CD4-positive, alpha-beta T cell treated with Interleukin-15 for 1 hour (primary cell): ENCODE data around the gene MDM1.

ENCODE experiments used
- DNase-seq: peaks from one replicate; pipeline ENCODE4 v3.0.0-alpha.2; 2020

The MDM1 gene

DNA sequence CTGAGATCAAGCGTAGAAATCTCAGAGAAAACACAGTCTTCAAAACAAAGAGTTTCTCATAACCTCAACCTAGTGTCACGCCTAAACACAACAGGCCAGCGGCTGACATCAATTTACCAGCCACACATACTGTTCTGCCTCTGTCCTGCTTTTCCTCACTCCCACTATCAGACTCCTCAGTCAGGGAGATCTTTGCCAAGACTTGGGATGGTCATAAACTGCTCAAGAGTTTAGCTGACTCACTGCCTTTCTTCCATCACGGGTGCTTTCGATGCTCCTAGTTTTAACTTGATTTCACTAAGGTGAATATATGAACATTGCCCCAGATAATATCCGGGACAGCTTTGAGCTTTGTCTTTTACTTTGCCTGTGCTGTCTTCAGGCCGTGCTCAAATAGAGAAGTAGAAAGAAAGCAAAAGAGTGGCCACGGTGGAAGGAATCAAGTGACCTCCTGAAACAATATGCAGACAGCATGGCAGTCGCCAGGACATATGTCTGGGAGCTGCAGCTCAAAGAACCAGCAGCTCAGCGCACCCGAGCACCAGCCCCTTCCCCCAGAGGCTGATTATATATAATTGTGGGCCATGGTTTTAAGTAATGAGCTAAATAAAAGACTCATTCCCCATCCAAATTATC, 12.1 kb downstream of the MDM1 start:
- no peak for DNase-seq

DNA sequence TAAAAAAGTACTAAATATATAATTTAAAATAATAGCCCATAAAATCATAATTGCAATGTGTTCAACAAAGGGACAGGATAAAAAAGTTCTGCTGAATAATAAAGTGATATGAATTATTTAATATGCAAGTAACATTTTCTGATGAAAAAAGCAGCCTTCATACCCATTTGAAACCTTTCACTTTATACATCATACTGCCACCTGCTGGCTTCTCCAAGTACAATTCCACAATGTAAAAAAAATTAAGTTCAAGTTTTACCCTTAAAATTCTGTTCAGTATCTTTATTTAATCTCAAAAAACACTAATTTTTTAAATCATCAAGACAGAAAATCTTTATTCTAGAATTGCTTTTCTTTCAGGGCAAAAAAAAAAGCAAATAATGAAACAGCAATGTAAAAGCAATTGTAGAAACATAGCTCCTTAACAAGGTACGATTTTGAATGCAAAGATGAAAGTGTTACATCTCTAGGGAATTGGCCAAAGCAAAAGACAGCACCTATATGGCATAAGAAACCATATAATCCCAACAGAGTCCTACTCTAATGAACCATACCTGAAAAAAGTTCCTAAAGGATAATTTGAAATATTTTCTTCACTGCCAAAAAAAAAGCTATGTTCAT, 15.0 kb downstream of the MDM1 start:
- DNase-seq: no peak

DNA sequence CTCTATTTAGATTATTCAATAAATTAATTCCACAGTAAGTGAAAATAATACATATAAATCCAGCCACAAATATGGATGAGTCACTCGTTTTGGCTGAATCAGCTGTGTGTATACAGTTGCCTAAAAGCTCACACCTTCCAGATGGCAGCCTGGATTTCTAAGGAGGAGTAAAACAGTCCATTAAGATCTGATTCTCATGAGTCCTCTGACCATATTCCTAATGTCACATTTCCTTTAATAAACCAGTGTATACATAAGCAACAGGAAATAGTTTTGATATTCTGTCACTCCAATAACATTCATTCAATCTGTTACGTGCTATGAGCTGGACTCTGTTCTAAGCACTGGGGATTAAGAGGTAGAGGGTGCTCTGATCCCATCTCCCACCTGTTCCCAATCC, 21.8 kb downstream of the MDM1 start:
- DNase-seq: no peak

DNA sequence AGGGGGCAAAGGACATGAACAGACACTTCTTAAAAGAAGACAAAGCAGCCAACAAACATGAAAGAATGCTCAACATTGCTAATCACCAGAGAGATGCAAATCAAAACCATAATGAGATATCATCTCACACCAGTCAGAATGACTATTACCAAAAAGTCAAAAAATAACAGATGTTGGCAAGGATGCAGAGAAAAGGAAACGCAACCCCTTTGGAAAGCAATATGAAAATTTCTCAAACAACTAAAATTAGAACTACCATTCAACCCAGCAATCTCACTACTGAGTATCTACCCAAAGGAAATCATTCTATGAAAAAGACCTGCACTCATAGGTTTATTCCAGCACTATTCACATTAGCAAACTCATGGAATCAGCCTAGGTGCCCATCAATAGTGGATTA, 25.6 kb downstream of the MDM1 start:
- no peak for DNase-seq

DNA sequence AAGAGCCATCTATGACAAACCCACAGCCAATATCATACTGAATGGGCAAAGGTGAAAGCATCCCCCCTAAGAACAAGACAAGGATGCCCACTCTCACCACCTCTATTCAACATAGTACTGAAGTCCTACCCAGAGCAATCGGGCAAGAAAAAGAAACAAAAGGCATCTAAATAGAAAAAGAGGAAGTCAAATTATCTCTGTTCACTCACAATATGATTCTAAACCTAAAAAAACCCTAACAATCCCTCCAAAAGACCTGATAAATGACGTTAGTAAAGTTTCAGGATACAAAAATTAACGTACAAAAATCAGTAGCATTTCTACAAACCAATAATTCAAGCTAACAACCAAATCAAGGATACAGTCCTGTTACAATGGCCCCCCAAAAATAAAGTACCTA, 26.9 kb downstream of the MDM1 start:
- no peak for DNase-seq

DNA sequence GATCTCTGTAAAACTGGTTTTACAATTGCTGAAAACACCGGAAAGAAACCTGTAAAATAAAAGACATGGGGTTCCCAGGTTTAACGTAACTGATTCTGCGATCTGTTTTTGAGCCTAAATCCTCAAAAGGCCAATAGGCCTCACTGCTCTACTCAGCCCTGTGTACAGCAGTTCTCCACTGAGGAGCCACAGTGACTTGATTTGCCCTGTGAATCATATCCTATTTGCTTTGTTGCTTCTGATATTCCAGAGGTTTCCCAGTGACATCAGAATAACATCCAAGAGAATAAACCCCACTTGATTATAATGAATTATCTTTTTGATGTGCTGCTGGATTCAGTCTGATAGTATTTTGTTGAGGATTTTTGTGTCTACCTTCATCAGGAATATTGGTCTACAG, 27.5 kb downstream of the MDM1 start:
- no peak for DNase-seq

DNA sequence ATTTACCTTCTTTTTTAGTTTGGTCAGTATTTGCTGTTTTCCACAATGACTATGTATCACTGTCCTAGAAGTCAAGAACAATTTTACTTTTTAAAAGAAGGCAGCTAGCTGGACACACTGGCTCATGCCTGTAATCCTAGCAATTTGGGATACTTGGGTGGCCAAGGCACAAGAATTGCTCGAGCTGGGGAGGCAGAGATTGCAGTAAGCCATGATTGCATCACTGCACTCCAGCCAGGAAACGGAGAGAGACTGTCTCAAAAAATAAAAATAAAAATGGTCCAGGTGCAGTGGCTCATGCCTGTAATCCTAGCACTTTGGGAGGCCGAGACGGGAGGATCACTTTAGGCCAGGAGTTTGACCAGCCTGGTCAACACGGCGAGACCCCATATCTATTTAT, 28.3 kb downstream of the MDM1 start:
- no peak for DNase-seq

DNA sequence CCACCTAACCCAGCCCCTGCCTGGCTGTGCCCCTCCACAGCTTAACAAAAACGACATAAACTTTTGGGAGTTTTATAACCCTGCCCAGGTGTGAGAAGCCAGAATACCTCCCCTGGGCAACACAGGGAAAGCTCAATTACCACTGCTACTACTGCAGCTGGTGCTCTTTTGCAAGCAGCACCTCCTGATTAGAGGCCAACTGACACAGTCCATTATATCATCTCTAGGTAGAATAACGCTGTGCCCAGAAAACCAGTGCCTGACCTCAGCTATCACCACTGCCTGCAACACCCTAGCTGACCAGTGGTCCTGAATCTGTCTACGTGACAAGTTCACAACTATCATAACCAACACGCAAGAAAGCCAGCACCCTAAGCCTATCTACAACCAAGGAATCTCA, 34.2 kb downstream of the MDM1 start:
- DNase-seq: no peak

DNA sequence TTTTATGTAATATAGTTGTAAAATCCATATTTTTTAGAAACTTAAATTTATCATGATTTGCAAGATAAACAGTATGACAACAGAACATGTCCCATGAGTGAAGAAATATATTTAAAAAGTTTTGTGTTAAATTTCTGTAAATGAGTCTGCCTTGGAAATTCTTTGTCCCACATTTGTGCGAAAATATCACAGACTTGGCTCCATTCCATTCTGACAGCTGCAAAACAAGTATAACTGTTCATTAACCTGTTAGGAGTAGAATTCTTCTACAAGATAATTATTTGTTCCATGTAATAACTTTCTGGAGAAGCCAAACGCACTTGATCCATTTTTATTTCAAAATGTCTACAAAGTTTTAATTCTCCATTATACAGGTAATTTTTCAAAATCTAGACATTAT, 37.9 kb downstream of the MDM1 start:
- no peak for DNase-seq

DNA sequence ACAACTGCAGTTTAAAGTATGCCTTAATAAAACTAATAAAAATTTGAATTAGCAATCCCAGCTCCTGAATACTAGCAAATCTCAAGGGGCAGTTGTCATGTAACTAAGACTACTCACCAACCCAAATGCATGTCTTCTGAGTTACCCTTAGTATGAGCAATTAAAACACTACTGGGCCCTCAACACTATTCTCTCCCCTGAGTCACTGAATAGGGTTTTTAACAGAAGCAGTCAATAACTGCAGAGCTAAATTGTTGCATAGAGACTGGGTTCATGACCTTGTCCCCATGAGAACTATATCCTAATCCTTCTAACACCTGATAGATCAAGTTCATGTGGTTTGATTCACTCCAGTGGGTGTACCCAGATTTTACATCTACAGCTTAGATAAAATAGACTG, 38.8 kb downstream of the MDM1 start:
- DNase-seq: no peak

DNA sequence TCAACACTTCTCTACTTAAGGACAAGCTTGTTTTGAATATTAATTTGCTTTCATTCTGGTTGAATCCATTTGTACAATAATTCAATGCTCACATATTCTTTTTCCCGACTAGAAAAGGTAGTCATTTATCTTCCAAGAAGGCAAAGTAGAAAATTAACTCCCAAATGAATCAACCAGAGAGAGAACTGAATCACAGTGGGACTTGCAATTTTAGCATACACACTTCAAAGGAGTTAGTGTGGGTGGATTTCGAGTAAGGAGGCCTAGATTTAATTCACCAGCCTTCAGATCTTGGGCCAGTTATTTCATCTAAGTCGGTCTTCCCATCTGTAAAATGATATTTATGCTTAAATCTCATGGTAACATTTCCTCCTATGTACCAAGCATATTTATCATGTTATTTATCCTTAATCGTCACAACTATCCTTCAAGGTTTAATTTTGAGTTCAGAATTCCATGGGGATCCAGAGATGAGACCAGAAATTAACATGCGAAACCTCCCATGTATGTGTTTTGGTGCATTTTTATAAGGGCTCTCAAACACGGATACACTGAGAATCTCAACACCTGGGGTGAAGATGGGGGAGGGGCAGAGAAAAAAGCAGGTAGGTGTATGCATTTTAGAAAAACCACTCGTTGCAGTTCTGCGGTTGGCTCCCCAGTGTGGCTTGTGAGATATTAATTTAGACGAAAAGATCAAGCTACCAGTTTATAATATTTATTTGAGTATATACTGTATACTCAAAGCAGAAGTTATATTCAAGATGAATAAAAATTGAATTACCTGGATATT, 39.8 kb downstream of the MDM1 start:
- DNase-seq: no peak

DNA sequence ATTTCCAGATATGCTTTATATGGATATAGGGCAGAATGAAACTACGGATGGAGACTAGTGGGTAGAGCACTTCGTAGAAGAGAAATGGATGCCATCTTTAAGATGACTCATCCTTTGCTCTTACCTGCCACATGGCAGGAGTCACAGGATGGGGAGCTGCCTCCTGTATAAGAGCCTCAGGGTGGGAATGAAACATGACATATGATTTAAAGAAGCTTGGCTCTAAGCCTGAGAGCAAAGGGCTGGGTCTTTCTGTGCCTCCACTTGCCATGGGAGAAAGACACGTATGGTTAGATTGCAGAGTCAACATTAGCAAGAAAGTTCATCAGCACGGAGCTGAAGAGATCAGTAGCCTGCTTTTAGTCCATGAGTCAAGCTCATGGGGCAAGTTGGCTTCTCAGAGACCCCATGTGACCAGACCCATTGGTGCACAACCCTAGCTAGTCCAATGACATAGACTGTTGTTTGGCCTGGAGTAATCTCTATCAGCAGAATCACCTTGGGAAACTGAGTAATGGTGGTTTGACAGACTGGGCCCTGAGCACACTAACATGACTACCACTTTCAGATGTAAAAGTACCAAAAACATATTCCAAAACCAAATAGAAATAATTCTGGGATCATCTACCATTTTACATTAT, 40.6 kb downstream of the MDM1 start:
- no peak for DNase-seq

DNA sequence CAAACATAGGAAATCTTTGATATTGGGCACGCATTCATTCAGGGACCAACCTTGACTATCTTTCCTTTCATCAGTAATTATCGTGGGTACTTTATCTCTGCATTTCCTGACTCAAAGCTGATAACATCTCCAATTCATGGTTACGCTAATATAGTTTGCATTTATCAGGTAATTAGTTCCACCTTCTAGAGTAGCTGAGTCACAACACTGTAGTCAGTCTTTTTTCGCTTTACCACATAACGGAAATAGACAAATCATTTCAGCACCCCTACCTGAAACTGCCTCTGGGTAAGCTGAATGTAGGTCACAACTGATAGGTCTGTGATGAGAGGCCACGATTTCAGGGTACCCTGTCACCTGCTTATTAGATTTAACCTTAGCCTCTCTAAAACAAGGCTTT, 42.0 kb downstream of the MDM1 start:
- DNase-seq: no peak

DNA sequence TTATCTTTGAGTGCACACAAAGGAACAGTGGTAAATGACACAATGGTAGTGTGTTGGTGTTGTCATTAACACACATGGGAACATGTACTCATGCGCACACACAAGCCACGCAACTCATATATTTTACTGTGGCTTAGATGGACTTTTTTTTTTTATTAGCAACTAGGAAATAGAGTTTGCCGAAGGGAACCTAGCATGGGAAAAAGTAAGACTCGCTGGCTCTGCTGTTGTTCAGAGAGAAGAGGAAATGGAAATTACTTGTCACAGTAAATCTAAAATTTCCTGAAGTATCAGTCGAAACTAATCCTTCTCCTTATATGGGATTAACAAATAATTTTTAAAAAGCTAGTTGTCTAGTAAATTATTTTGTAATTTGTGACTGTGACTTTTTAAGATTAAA, 45.1 kb downstream of the MDM1 start:
- DNase-seq: no peak

DNA sequence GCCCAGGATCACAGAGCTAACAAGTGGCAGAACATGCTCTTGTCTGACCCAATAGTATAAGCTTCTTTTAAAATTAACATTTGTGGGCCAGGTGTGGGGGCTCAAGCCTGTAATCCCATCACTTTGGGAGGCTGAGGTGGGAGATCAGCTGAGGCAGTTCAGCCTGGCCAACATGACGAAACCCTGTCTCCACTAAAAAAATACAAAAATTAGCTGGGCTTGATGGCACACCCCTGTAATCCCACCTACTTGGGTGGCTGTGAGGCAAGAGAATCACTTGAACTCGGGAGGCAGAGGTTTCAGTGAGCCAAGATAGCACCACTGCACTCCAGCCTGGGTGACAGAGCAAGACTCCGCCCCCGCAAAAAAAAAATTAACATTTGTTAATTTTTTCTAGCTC, 45.8 kb downstream of the MDM1 start:
- no peak for DNase-seq

DNA sequence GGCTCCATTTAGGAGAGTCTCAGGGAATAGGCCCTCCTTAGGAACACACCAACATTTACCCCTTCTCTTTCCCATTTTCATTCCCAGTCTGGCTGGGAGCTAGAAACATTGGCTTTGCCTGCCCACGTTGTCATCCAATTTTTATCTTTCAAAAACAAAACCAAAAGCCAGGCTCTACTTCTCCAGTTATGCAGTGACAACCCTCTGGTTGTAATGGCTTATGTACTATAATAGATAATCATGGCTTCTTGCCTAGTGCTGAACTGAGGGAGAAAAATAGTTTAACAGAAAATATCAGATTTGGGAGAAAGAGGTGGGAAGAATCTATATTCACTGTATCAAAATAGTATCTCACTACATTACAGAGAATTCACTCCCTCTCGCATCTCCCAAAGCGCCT, 46.6 kb downstream of the MDM1 start:
- DNase-seq: no peak

DNA sequence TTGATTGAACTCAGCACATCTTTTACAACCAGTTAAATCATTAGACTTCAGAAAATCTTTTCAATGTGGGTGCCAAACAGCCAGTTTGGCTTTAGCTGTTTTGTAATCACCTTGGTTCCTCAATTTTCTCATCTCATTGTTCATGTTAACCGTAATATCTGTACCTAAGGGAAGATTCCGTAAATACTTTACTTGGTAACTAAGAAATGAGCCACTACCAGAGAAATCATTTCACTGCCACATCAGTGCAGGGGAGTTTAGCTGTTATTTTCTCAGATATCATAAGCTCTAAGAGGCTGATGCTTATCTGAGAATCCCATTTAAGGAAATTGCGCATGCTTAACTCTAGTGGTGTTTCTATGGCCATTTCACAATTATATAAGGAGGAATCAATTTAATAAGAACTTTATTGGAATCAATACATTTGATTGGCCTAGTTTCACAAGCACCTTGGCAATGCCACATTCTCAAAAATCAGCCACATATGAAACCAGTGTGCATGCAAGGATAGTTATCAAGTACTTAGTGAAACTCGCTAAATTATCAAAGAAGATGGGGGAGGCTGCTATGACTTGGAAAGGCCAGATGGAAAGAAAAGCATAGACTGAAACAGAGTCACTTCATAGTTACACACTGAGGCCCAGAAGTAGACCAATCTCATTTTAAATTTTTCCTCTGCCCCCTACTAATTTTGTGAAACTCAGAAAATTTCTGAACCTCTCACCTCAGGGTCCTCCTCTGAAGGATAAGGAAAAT, 50.7 kb downstream of the MDM1 start:
- DNase-seq: no peak

DNA sequence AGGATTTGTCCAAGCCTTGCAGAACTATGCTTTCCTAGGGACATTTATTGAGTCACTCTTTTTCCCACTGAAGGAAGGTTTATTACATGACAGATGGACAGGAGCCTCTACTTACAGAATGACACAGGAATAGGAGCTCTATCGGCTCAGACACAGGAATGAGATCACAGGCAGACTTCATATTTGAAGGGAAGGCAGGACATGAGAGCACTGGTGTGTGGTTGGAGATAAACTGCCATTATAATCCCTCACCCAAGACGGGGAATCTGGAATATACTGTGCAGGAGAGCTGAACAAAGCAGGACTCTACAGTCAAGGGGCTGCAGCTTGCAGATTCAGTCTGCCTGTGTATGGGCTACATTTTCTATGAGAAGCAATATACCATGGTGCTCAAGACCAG, 51.9 kb downstream of the MDM1 start:
- no peak for DNase-seq

DNA sequence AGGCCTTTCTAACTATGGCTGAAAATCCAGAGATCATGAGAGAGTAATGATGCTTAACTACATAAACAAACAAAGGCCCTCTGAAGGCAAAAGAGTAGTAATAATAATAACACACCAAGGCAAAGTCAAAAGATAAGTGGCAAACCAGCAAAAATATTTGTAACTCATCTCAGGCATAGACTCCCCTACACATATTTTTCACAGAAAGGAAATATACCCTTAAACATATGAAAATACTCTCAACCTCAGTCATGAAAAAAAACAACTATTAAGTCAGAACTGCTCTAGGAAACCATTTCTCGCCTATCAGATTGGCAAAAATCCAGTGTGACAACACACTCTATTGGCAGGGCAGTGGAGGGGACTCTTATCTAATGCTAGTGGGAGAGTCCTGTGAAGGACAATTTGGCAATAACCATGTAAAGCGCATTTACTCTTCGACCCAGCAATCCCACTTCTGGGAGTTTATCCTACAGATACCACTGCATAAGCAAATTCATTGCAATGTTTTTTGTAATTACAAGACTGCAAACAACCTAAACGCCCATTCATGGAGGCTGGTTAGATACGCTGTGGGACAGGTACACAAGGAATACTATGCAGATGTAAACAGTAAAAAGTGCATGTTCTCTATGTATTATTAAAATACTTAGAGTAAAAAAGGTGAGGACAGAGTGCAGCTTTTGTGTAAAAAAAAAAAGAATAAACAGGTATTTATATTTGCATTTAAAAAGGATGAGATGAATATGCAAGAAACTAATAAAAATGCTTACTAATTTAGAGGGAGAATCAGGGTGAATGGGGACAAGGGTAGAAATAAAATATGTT, 52.7 kb downstream of the MDM1 start:
- no peak for DNase-seq

DNA sequence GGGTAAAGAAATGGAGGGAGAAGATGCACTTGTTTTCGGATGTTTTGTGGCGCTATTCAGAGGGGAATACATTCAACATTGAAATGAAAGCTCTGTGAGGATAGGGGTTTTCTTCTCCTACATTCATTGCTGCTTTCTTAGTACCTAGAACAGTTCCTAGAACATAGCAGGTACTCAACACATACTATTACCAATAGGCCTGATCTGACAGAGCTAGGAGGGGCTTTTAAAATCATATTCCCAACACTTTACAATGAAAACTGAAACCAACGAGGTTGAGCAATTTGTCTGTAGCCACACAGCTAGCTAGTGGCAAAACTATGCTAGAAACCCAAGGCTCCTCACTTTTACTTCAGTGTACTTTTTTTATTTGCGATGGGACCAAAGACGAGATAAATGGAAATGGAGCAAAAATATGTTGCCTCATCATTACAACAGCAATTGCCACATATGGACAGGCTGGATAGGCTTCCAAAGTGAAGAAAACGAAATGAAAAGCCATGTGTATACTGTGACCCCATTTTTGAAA, 55.7 kb downstream of the MDM1 start:
- DNase-seq: no peak

DNA sequence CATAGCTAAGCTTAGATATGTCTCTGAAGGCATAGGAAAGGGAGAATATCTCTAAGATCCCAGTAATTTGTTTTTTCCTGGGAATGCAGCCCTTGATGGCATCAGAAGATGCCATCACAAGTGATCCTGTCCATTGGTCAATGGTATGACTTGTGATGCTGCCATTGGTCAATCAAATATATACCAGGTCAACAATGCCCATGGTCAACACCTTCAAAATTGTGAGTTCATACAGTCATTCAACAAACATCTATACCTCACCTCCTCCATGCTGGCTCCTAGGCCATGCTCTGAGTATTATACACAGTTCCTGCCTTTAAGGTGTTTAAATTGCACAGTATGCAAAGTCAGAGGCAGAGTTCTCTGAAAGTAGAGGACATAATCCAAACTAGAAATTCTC, 59.4 kb downstream of the MDM1 start:
- no peak for DNase-seq

DNA sequence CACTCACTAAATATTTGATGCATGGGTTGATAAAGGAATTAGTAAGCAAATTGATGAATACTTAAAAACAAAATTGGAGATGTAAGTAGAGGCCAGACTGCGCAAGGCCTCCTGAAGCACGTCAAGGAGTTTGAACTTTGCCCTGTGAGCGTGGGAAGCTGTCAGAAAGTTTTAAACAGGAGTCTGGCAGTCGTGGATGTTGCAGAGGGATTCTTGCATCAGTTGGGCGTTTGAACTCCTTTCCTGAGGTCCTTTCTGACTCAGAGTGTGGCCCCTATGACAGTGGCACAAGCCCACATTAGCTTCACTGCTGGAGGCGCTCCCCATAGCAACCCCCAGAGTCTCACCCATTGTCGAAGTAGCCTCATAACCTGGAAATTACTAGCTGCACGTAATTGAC, 60.8 kb downstream of the MDM1 start:
- no peak for DNase-seq
